Peyer's patch (tissue), 4 donors: ENCODE measurements around the gene BPGM. TPM values are rescaled to one million over a fixed set of nuclear protein-coding genes. Genes with fewer than 3 reads are reported as not detected.
"Not testable (repeated sequence)": the region's sequence is repeated elsewhere in the genome, so short reads cannot be mapped to it uniquely, and the experiment has no call there.

Experiments
- DNase-seq, 3 donors: peaks; one replicate each; pipeline ENCODE4 v3.0.0-alpha.2; 2017 to 2019
- H3K27ac ChIP-seq, 4 donors: fragments of 200-600 bp; sonication (generic); one replicate each; pipeline ENCODE4 v1.5.1; 2016 to 2019
- H3K27me3 ChIP-seq, 2 donors: fragments of 200-600 bp; sonication (generic); one replicate each; pipeline ENCODE4 v1.5.1; 2019
- H3K36me3 ChIP-seq, 3 donors: fragments of 200-600 bp; sonication (generic); one replicate each; pipeline ENCODE4 v1.5.1; 2016 to 2019
- H3K4me1 ChIP-seq, 4 donors: fragments of 200-600 bp; sonication (generic); one replicate each; pipeline ENCODE4 v1.5.1; 2016 to 2019
- H3K4me3 ChIP-seq, 4 donors: fragments of 200-600 bp; sonication (generic); 1 replicate in 3 of 4; 2 replicates in 1 of 4; pipeline ENCODE4 v1.5.1; 2016 to 2019; ENCODE audit warnings: mild to moderate bottlenecking in 1 of 4
- H3K9me3 ChIP-seq, 4 donors: fragments of 200-600 bp; sonication (generic); one replicate each; pipeline ENCODE4 v1.5.1; 2016 to 2019; ENCODE audit warnings: mild to moderate bottlenecking in 1 of 4
- POLR2A ChIP-seq, 2 donors: fragments of 450-650 bp; IDR thresholded peaks; one replicate each; pipeline ENCODE4 v1.5.1; 2017; ENCODE audit warnings: antibody characterized with exemption in 2 of 2, mild to moderate bottlenecking in 2 of 2, moderate library complexity in 2 of 2
- total RNA-seq, 4 donors: library from RNA; depleted of rRNA; stranded (reverse); fragments of >200 nt; gene quantifications; one replicate each; pipeline ENCODE4 v1.1.0, GENCODE V29; 2016
- TF ChIP-seq, protein P1 (sequence below), 6 experiments: fragments of 450-650 bp in 4 of 6; fragments of 200-600 bp in 2 of 6; sonication (generic) in 1 of 6; IDR thresholded peaks; one replicate each; pipeline ENCODE4 v1.5.1; 2017 to 2019; ENCODE audit warnings: antibody characterized with exemption in 6 of 6, mild to moderate bottlenecking in 3 of 6, moderate library complexity in 1 of 6

BPGM gene
- total RNA-seq, 4 donors from 2014 or later: 5.3 to 9.2 (median 6.6) TPM

DNA sequence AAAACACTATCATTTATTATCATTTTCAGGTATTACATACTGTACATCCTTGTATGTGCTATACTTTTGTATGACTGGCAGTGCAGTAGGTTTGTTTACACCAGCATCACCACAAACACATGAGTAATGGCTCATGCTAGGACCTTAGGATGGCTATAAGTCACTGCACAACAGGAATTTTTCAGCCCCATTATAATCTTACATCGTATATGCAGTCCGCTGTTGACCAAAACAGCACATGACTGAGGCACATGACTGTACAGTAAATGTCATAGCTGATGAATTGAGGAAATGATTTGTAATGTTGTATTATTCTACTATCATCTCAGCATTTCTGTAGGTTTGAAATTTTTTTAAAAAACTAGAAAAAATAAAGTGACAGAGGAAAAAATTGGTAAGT lies 38.6 kb downstream of the BPGM start:
- DNase-seq: no peak
- TF ChIP-seq POLR2A (IDR thresholded peaks at IDR 0.05): no peak
- TF ChIP-seq, protein P1, sequence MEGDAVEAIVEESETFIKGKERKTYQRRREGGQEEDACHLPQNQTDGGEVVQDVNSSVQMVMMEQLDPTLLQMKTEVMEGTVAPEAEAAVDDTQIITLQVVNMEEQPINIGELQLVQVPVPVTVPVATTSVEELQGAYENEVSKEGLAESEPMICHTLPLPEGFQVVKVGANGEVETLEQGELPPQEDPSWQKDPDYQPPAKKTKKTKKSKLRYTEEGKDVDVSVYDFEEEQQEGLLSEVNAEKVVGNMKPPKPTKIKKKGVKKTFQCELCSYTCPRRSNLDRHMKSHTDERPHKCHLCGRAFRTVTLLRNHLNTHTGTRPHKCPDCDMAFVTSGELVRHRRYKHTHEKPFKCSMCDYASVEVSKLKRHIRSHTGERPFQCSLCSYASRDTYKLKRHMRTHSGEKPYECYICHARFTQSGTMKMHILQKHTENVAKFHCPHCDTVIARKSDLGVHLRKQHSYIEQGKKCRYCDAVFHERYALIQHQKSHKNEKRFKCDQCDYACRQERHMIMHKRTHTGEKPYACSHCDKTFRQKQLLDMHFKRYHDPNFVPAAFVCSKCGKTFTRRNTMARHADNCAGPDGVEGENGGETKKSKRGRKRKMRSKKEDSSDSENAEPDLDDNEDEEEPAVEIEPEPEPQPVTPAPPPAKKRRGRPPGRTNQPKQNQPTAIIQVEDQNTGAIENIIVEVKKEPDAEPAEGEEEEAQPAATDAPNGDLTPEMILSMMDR (IDR thresholded peaks at IDR 0.05): no peak
- H3K27me3 ChIP-seq: no peaks in the 10 kb centered on the region

GRCh38 chr7:134686786-134687185 lies 40.1 kb downstream of the BPGM start:
- H3K27ac ChIP-seq: no peak overlapping the region
- H3K4me1 ChIP-seq: no peaks in the 10 kb centered on the region
- H3K4me3 ChIP-seq: no peak overlapping the region
- no peaks in the 10 kb centered on the region for H3K27me3 ChIP-seq
- no peak for DNase-seq
- TF ChIP-seq POLR2A (IDR thresholded peaks at IDR 0.05): no peak
- TF ChIP-seq, protein P1 (IDR thresholded peaks at IDR 0.05): peak in 4 of 6 experiments; percentile 7 to 33 (median 24)
- H3K36me3 ChIP-seq: no peaks in the 10 kb centered on the region
- no peaks in the 10 kb centered on the region for H3K9me3 ChIP-seq

More for the DNA sequence above, 38.6 kb downstream of the BPGM start:
- Histone ChIP-seq H3K27ac (no peak overlapping the region), H3K4me1 (no peaks in the 10 kb centered on the region), H3K4me3 (no peak overlapping the region), H3K9me3 (no peaks in the 10 kb centered on the region), H3K36me3 (peaks cover 0 to 6% (median 0%) of the 10 kb centered on the region in 3 donors)

GRCh38 chr7:134689550-134689949 lies 42.9 kb downstream of the BPGM start:
- H3K4me3 ChIP-seq: peak overlapping the region in 1 of 4 donors; percentile 20
- H3K27me3 ChIP-seq, H3K4me1 ChIP-seq, H3K9me3 ChIP-seq, DNase-seq, H3K36me3 ChIP-seq: not testable (repeated sequence)
- peak overlapping the region in 1 of 4 donors; percentile 59 for H3K27ac ChIP-seq

- peak overlapping the region in 2 of 4 donors; percentile 20 to 59 for H3K27ac ChIP-seq
- no peaks in the 10 kb centered on the region for H3K9me3 ChIP-seq
- H3K4me1 ChIP-seq: no peaks in the 10 kb centered on the region
- H3K4me3 ChIP-seq: peak overlapping the region in 1 of 4 donors; percentile 20
- no peaks in the 10 kb centered on the region for H3K27me3 ChIP-seq
- no peaks in the 10 kb centered on the region for H3K36me3 ChIP-seq
- no peak for DNase-seq
- TF ChIP-seq, protein P1 (IDR thresholded peaks at IDR 0.05): peak in 4 of 6 experiments; percentile 15 to 45 (median 28)
- no peak for TF ChIP-seq POLR2A (IDR thresholded peaks at IDR 0.05)
Measured at GRCh38 chr7:134690016-134690415, 43.4 kb downstream of the BPGM start.

- H3K36me3 ChIP-seq: no peaks in the 10 kb centered on the region
- H3K27me3 ChIP-seq: no peaks in the 10 kb centered on the region
- H3K9me3 ChIP-seq: no peaks in the 10 kb centered on the region
- no peak for DNase-seq
- no peak for TF ChIP-seq POLR2A (IDR thresholded peaks at IDR 0.05)
- TF ChIP-seq, protein P1 (IDR thresholded peaks at IDR 0.05): no peak
- H3K4me1 ChIP-seq: no peaks in the 10 kb centered on the region
- peak overlapping the region; percentile 20 to 63 (median 50) for H3K27ac ChIP-seq
- no peak overlapping the region for H3K4me3 ChIP-seq
Measured at GRCh38 chr7:134690614-134691504, 44.2 kb downstream of the BPGM start.
